K562 (cell line): ENCODE data around the gene ERVH48-1. TPM values are rescaled to one million over a fixed set of nuclear protein-coding genes. Genes with fewer than 3 reads are reported as not detected.
A peak's percentile ranks its signal among the peaks of the same experiment; 100 is the strongest.

Experiments used
- CC2D1A ChIP-seq: fragments of 450-650 bp; IDR thresholded peaks from 2 replicates; pipeline ENCODE4 v1.6.1; 2017; ENCODE audit warnings: mild to moderate bottlenecking
- COPS2 ChIP-seq: fragments of 450-650 bp; conservative IDR thresholded peaks from 2 replicates; pipeline ENCODE4 v1.6.1; 2016; ENCODE audit warnings: mild to moderate bottlenecking, moderate library complexity
- CREB3 ChIP-seq: fragments of 450-650 bp; conservative IDR thresholded peaks from 2 replicates; pipeline ENCODE4 v1.6.1; 2016; ENCODE audit warnings: missing genetic modification characterization, low read depth, mild to moderate bottlenecking, missing compliant biosample characterization, moderate library complexity
- CUX1 ChIP-seq: fragments of 200-800 bp; sonication (Bioruptor generic); IDR thresholded peaks from 2 replicates; pipeline ENCODE4 v1.6.1; 2016; ENCODE audit warnings: missing genetic modification characterization, missing compliant biosample characterization
- EGR1 ChIP-seq: fragments of 450-650 bp; conservative IDR thresholded peaks from 2 replicates; pipeline ENCODE4 v1.6.1; 2017; ENCODE audit warnings: mild to moderate bottlenecking
- GMEB1 ChIP-seq: fragments of 250-450 bp; sonication (Bioruptor Pico); IDR thresholded peaks from 2 replicates; pipeline ENCODE4 v1.4.0; 2020; ENCODE audit warnings: mild to moderate bottlenecking
- HCFC1 ChIP-seq: IDR thresholded peaks from 2 replicates; pipeline ENCODE4 v1.6.1; 2012; ENCODE audit warnings: low read depth, low read length, improper control_type of control experiment
- KLF1 ChIP-seq: fragments of 450-650 bp; IDR thresholded peaks from 2 replicates; pipeline ENCODE4 v1.6.1; 2016; ENCODE audit warnings: missing genetic modification characterization, missing compliant biosample characterization
- MCM3 ChIP-seq: fragments of 450-650 bp; IDR thresholded peaks from 2 replicates; pipeline ENCODE4 v1.6.1; 2016
- MXD1 ChIP-seq: fragments of 250-450 bp; sonication (Bioruptor Pico); IDR thresholded peaks from 2 replicates; pipeline ENCODE4 v1.8.0; 2021; ENCODE audit warnings: borderline replicate concordance, mild to moderate bottlenecking, moderate library complexity; ENCODE audit not compliant: poor library complexity, severe bottlenecking
- NR2C1 ChIP-seq, 2 experiments: fragments of 450-650 bp; IDR thresholded peaks; 2 replicates each; pipeline ENCODE4 v1.6.1; 2017; ENCODE audit warnings: mild to moderate bottlenecking in 2 of 2, antibody characterized with exemption in 1 of 2, inconsistent platforms in 1 of 2, missing compliant biosample characterization in 1 of 2, missing genetic modification characterization in 1 of 2
- NUFIP1 ChIP-seq: fragments of 450-650 bp; IDR thresholded peaks from 2 replicates; pipeline ENCODE4 v1.6.1; 2018; ENCODE audit not compliant: partially characterized antibody
- POLR2G ChIP-seq: fragments of 200-400 bp; formaldehyde crosslinking; IDR thresholded peaks from 2 replicates; pipeline ENCODE4 v1.6.1; 2017; ENCODE audit warnings: low read depth, mild to moderate bottlenecking, antibody characterized with exemption, low read length, moderate library complexity
- PTTG1 ChIP-seq: fragments of 450-650 bp; IDR thresholded peaks from 2 replicates; pipeline ENCODE4 v1.6.1; 2016; ENCODE audit warnings: low read depth, mild to moderate bottlenecking, missing genetic modification characterization, missing compliant biosample characterization
- RBM15 ChIP-seq: fragments of 200-400 bp; formaldehyde crosslinking; IDR thresholded peaks from 2 replicates; pipeline ENCODE4 v1.6.1; 2018; ENCODE audit warnings: mild to moderate bottlenecking, low read length, moderate library complexity; ENCODE audit not compliant: insufficient read depth
- RBM25 ChIP-seq: fragments of 200-400 bp; formaldehyde crosslinking; IDR thresholded peaks from 2 replicates; pipeline ENCODE4 v1.6.1; 2018; ENCODE audit warnings: low read length, low read depth, moderate library complexity; ENCODE audit not compliant: severe bottlenecking
- RUNX1 ChIP-seq: sonication (generic); IDR thresholded peaks from 2 replicates; pipeline ENCODE4 v1.6.1; 2016; ENCODE audit warnings: antibody characterized with exemption, low read depth
- SAFB2 ChIP-seq: fragments of 200-400 bp; formaldehyde crosslinking; IDR thresholded peaks from 2 replicates; pipeline ENCODE4 v1.6.1; 2018; ENCODE audit warnings: borderline replicate concordance, low read length, low read depth, moderate library complexity; ENCODE audit not compliant: severe bottlenecking
- SIN3B ChIP-seq: fragments of 450-650 bp; IDR thresholded peaks from 2 replicates; pipeline ENCODE4 v1.6.1; 2017; ENCODE audit warnings: low read depth, mild to moderate bottlenecking, moderate library complexity
- SRSF7 ChIP-seq: fragments of 200-400 bp; formaldehyde crosslinking; optimal IDR thresholded peaks from 2 replicates; pipeline ENCODE3; 2017; ENCODE audit warnings: mild to moderate bottlenecking, low read depth, low read length
- ZKSCAN3 ChIP-seq: fragments of 250-450 bp; sonication (Bioruptor Pico); IDR thresholded peaks from 2 replicates; pipeline ENCODE4 v1.4.0; 2020
- ZNF140 ChIP-seq: fragments of 250-450 bp; sonication (Bioruptor Pico); IDR thresholded peaks from 2 replicates; pipeline ENCODE4 v1.8.0; 2021; ENCODE audit warnings: moderate library complexity, mild to moderate bottlenecking, inconsistent platforms
- ZNF436 ChIP-seq: fragments of 250-450, 450-650 bp; sonication (Bioruptor Pico); formaldehyde crosslinking; IDR thresholded peaks from 2 replicates; pipeline ENCODE4 v1.7.0; 2020; ENCODE audit warnings: mild to moderate bottlenecking
- polyA plus RNA-seq, 8 experiments: library from polyadenylated mRNA; depleted of rRNA in 4 of 8; stranded (reverse) in 5 of 8; unstranded in 3 of 8; fragments of >200 nt; fragmentation: Nextera tagmentation in 2 of 8; fragmentation: Illumina TruSeq in 1 of 8; extraction: Ambion mirVana in 2 of 8; extraction: Trizol in 1 of 8; gene quantifications; 2 replicates each; pipeline versions ENCODE4 v1.2.1 to v1.2.3, GENCODE V29; 2011 to 2014; ENCODE audit warnings: inconsistent platforms in 1 of 8, missing spikeins in 1 of 8
- total RNA-seq, 7 experiments: library from RNA; depleted of rRNA in 6 of 7; stranded (reverse); fragments of >200 nt in 6 of 7; fragmentation: Illumina TruSeq in 2 of 7; extraction: Trizol in 2 of 7; gene quantifications; 2 replicates each; pipeline versions ENCODE4 v1.2.1 to v1.2.3, GENCODE V29; 2011 to 2021; ENCODE audit warnings: low replicate concordance in 1 of 7

ERVH48-1 gene
- total and polyA plus RNA-seq, 9 of the 15 experiments (the other 6 are each of a cell fraction or from before 2014, with no cell fraction given): 0.08 to 0.49 (median 0.16) TPM; not detected in 3

GRCh38 chr21:42969193-42969600 is 43.8 kb upstream of the ERVH48-1 start (continued):
- no peak for TF ChIP-seq POLR2G
- TF ChIP-seq SIN3B: no peak
- no peak for TF ChIP-seq SAFB2
- TF ChIP-seq NR2C1 (IDR thresholded peaks at IDR 0.05): no peak
- TF ChIP-seq NR2C1 (tag; IDR thresholded peaks at IDR 0.05): peak; percentile 53
- no peak for TF ChIP-seq MCM3
- no peak for TF ChIP-seq ZNF436
- no peak for TF ChIP-seq COPS2
- no peak for TF ChIP-seq SRSF7
- no peak for TF ChIP-seq CC2D1A
- TF ChIP-seq KLF1 (tag): no peak
- no peak for TF ChIP-seq RBM15
- TF ChIP-seq ZNF140 (CRISPR knock-in tag): no peak
- no peak for TF ChIP-seq HCFC1
- no peak for TF ChIP-seq EGR1
- TF ChIP-seq CUX1: no peak
- TF ChIP-seq NUFIP1: no peak
- no peak for TF ChIP-seq RBM25
- TF ChIP-seq PTTG1: peak; percentile 69
- TF ChIP-seq CREB3 (tag): peak; percentile 86
- no peak for TF ChIP-seq RUNX1
- no peak for TF ChIP-seq MXD1 (CRISPR knock-in tag)
- no peak for TF ChIP-seq ZKSCAN3 (CRISPR knock-in tag)
- TF ChIP-seq GMEB1 (CRISPR knock-in tag): no peak
